Upper lobe of left lung (tissue), 4 donors: ENCODE data around the gene VGF.

Experiments used
- EP300 ChIP-seq, 4 donors: sonication (generic); formaldehyde crosslinking; IDR thresholded peaks; one replicate each; pipeline ENCODE4 v1.5.1; 2017; ENCODE audit warnings: antibody characterized with exemption in 4 of 4, control low read depth in 2 of 4
- POLR2A ChIP-seq, 4 donors: fragments of 450-650 bp; IDR thresholded peaks; one replicate each; pipeline ENCODE4 v1.5.1; 2016 to 2017; ENCODE audit warnings: antibody characterized with exemption in 4 of 4, mild to moderate bottlenecking in 2 of 4
- TF ChIP-seq, protein P1 (sequence below), 6 experiments: fragments of 450-650 bp in 4 of 6; fragments of 200-600 bp in 2 of 6; sonication (generic) in 2 of 6; IDR thresholded peaks; one replicate each; pipeline ENCODE4 v1.5.1; 2016 to 2019; ENCODE audit warnings: antibody characterized with exemption in 6 of 6

DNA sequence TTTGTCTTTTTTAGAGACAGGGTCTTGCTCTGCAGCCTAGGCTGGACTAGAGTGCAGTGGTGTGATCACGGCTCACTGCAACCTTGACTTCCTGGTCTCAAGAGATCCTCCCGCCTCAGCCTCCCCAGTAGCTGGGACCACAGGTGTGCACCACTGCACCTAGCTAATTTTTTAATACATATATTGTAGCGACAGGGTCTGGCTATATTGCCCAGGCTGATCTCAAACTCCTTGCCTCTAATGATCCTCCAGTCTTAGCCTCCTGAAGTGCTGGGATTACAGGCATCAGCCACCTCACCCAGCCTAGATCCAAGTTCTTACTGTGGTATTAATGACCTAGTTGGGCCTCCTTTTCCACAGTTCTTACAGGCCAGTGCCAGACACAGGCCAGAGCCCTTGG, 50.2 kb downstream of the VGF start:
- TF ChIP-seq, protein P1, sequence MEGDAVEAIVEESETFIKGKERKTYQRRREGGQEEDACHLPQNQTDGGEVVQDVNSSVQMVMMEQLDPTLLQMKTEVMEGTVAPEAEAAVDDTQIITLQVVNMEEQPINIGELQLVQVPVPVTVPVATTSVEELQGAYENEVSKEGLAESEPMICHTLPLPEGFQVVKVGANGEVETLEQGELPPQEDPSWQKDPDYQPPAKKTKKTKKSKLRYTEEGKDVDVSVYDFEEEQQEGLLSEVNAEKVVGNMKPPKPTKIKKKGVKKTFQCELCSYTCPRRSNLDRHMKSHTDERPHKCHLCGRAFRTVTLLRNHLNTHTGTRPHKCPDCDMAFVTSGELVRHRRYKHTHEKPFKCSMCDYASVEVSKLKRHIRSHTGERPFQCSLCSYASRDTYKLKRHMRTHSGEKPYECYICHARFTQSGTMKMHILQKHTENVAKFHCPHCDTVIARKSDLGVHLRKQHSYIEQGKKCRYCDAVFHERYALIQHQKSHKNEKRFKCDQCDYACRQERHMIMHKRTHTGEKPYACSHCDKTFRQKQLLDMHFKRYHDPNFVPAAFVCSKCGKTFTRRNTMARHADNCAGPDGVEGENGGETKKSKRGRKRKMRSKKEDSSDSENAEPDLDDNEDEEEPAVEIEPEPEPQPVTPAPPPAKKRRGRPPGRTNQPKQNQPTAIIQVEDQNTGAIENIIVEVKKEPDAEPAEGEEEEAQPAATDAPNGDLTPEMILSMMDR (IDR thresholded peaks at IDR 0.05) = no peak
- TF ChIP-seq EP300 (IDR thresholded peaks at IDR 0.05) (no peak), POLR2A (IDR thresholded peaks at IDR 0.05) (no peak)
